ENCODE results near the gene COQ4.
"Not testable (repeated sequence)": the region's sequence is repeated elsewhere in the genome, so short reads cannot be mapped to it uniquely, and the experiment has no call there.

The COQ4 gene
- total RNA-seq = 31.9 reads per million, percentile 58 among the genes with 10 or more reads in this experiment

GRCh38 chr9:128322404-128323211 lies at the start of gene COQ4, which contains the start of gene TRUB2:
Gene COQ4 (plus strand): TSS chr9:128322839. CDS start chr9:128322859, 20 bp downstream.
Gene TRUB2 (minus strand): TSS chr9:128322447. CDS start chr9:128322408, 39 bp downstream.
- DNase-seq = peak; percentile 91

- no peak for DNase-seq
These were observed 48.4 kb upstream of the COQ4 start for GRCh38 chr9:128274245-128274644.

GRCh38 chr9:128275198-128276007 lies 47.2 kb upstream of the COQ4 start, which contains the start of gene GOLGA2:
Gene GOLGA2 (minus strand): TSS chr9:128276007. CDS start chr9:128275976, 31 bp downstream.
- DNase-seq = no peak

GRCh38 chr9:128276008-128276573 lies 46.5 kb upstream of the COQ4 start, which contains the start of gene SWI5:
Gene SWI5 (plus strand): TSS chr9:128276276.
- DNase-seq = peak; percentile 100

- DNase-seq = no peak
These were observed 45.9 kb upstream of the COQ4 start for GRCh38 chr9:128276574-128277270.

DNA sequence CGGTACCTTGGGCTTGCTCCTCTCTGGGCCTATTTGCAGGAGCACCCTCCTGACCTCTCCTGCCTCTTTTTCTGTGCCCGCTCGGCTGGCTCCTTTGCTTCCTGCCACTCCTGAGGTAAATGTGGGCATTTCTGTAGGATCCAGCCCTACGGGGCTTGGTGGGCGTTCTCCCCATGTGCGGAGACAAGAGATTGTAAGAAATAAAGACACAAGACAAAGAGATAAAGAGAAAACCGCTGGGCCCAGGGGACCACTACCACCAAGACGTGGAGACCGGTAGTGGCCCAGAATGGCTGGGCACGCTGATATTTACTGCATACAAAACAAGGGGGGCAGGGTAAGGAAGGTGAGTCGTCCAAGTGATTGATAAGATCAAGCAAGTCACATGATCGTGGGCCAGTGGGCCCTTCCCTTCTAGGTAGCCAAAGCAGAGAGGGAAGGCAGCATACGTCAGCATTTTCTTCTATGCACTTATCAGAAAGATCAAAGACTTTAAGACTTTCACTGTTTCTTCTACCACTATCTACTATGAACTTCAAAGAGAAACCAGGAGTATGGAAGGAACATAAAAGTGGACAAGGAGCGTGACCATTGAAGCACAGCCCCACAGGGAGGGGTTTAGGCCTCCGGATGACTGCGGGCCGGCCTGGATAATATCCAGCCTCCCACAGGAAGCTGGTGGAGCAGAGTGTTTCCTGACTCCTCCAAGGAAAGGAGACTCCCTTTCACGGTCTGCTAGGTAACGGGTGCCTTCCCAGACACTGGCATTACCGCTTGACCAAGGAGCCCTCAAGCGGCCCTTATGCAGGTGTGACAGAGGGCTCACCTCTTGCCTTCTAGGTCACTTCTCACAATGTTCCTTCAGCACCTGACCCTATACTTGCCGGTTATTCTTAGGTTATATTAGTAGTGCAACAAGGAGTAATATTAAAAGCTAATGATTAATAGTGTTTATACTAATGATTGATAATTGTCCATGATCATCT lies 43.3 kb upstream of the COQ4 start:
- DNase-seq = not testable (repeated sequence)

GRCh38 chr9:128280084-128280622 lies 42.5 kb upstream of the COQ4 start:
- no peak for DNase-seq

GRCh38 chr9:128282500-128282899 lies 40.1 kb upstream of the COQ4 start:
- DNase-seq = no peak

DNA sequence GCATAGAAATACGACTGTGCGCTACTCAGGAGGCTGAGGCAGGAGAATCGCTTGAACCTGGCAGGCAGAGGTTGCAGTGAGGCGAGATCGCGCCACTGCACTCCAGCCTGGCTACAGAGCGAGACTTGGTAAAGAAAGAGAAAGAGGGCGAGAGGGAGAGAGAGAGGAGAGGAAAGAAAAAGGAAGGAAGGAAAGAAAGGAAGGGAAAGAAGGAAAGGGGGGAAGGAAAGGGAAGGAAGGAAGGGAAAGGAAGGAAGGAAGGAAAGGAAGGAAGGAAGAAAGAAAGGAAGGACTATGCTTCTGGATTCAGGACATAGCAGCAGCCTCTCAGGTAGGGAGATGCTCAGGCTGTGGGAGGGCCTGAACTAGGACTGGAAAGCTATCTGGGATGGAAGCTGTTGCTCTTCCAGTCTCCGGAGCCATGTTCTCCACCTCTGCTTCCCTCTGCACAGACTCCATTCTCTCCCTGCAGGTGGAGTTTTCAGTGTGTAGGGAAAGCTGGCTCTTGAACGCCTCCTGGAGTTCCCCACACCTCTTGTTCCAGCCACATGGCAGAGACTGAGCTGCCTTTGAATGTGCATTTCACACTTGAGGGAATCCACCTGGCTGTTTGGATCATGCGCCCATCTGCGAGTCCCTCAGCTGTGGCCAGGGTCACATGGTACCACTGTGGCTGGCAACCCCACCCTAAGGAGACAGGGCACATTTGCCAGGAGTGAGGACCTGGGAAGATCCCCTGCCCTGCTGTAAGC lies 37.4 kb upstream of the COQ4 start:
- DNase-seq = no peak

DNA sequence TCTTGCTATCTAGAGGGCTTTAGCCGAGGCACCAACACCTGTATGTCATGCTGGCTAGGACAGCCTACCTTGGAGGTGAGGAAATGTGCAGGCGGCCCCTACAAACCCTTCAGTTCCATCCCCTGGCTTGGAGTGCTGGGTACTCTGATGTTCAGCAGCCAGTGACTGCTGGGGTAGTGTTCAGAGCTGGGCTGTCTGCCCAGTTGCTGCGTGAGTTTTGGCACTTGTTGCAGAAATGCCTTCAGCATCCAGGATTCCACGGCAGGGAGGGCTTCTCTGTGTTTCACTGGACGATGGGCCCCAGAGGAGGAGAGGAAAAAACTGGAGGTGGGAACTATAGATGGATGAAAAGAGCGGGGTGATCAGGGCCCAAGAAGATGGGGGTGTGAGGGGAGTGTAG lies 36.2 kb upstream of the COQ4 start:
- DNase-seq = no peak

- no peak for DNase-seq
These were observed 34.2 kb upstream of the COQ4 start for GRCh38 chr9:128288273-128289004.

- no peak for DNase-seq
These were observed 30.6 kb upstream of the COQ4 start for GRCh38 chr9:128292009-128292408.

GRCh38 chr9:128293091-128293490 lies 29.5 kb upstream of the COQ4 start:
- DNase-seq = no peak

DNA sequence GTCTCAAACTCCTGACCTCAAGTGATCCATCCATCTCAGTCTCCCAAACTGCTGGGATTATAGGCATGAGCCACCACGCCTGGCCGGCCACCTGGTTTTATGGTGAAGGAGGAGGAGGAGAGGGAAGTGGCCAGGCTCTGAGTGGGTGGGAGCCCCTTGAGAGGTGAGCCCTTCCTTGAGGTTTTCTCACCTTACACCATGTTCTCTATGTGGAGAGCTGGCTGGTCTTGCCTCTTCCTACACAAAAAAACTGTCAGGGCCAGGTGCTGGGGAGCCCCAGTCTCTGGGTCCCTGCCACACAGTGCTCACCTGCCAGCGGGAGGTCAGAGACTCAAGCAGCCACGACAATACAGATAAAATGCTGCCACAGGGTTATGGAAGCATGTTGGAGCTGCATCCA lies 28.5 kb upstream of the COQ4 start:
- DNase-seq = no peak

DNA sequence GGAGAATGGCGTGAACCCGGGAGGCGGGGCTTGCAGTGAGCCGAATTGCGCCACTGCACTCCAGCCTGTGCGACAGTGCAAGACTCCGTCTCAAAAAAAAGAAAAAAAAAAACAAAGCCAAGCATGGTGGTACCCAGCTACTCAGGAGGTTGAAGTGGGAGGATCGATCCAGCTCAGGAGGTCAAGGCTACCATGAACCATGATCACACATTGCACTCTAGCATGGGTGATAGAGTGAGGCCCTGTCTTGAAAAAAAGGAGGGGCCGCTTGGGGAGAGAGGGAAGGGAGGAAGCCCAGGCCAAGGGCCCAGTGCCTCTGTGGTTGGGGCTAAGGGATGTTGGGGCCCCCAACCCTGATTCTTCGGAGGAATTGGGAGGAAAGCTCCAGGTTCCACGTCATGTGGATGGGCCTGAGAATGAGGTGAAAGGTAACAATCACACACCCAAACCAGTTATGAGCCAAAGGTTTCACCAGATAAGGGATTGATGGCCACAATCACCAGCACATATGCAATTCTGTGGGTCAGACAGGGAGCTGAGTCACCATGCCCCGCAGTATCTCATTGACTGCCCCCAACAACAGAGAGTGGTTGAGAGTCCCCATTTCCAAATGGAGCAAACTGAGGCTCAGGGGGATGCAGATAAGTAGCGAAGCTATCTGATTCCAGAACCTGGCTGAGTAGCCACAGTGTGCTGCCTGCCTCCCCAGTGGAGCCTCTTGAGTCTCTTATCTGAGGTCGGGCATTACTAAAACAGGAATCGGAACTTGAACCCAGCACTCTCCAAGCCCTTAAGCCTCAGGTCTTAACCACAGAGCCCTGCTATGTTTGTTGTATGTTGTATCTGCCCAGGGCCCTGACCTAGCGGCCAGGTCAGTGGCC lies 26.1 kb upstream of the COQ4 start:
- no peak for DNase-seq

- no peak for DNase-seq
These were observed 25.3 kb upstream of the COQ4 start for GRCh38 chr9:128297221-128297773.

- no peak for DNase-seq
These were observed 23.8 kb upstream of the COQ4 start for GRCh38 chr9:128298535-128299482.

All from effector CD4-positive, alpha-beta T cell (primary cell).